Astrocyte (in vitro differentiated cells and primary cell): ENCODE results near the gene PHLDA1. TPM values are rescaled to one million over a fixed set of nuclear protein-coding genes. Genes with fewer than 3 reads are reported as not detected.

Experiments
- DNase-seq: peaks from one replicate; pipeline ENCODE4 v3.0.0-alpha.2; 2010; ENCODE audit warnings: low read depth
- FAIRE-seq: peaks from 2 replicates; lab custom pipeline; 2011; peaks lifted over from hg19 to GRCh38; lab: Jason Lieb, UNC
- H2AFZ ChIP-seq: 2 replicates; pipeline ENCODE4 v1.6.0; 2012; ENCODE audit warnings: low read depth, low read length, inconsistent platforms
- H3K27ac ChIP-seq: 2 replicates; pipeline ENCODE4 v1.5.1; 2011; ENCODE audit warnings: low read depth, low read length, inconsistent platforms
- H3K27me3 ChIP-seq: 2 replicates; pipeline ENCODE4 v1.6.0; 2011; ENCODE audit warnings: low read length, inconsistent platforms; ENCODE audit not compliant: insufficient read depth
- H3K36me3 ChIP-seq: 2 replicates; pipeline ENCODE4 v1.5.1; 2011; ENCODE audit warnings: low read length, inconsistent platforms; ENCODE audit not compliant: insufficient read depth
- H3K4me1 ChIP-seq: 2 replicates; pipeline ENCODE4 v1.5.1; 2011; ENCODE audit warnings: low read length, inconsistent platforms; ENCODE audit not compliant: insufficient read depth
- H3K4me2 ChIP-seq: 2 replicates; pipeline ENCODE4 v1.6.0; 2012; ENCODE audit warnings: low read length, inconsistent platforms
- H3K4me3 ChIP-seq: 2 replicates; pipeline ENCODE4 v1.5.1; 2011; ENCODE audit warnings: low read depth, mild to moderate bottlenecking, low read length, inconsistent platforms; ENCODE audit not compliant: insufficient read depth
- H3K79me2 ChIP-seq: 2 replicates; pipeline ENCODE4 v1.6.0; 2012; ENCODE audit warnings: mild to moderate bottlenecking, low read length, inconsistent platforms; ENCODE audit not compliant: insufficient read depth
- H3K9ac ChIP-seq: 2 replicates; pipeline ENCODE4 v1.6.0; 2012; ENCODE audit warnings: mild to moderate bottlenecking, low read length, inconsistent platforms
- H3K9me3 ChIP-seq: 2 replicates; pipeline ENCODE4 v1.5.1; 2012; ENCODE audit warnings: low read depth, mild to moderate bottlenecking, low read length, inconsistent platforms; ENCODE audit not compliant: insufficient read depth
- H4K20me1 ChIP-seq: 2 replicates; pipeline ENCODE4 v1.6.0; 2012; ENCODE audit warnings: low read length, inconsistent platforms; ENCODE audit not compliant: insufficient read depth
- H3K27ac Mint-ChIP-seq: one replicate; pipeline ENCODE4 v1.8.0; 2021; ENCODE audit warnings: mild to moderate bottlenecking, mixed read lengths; ENCODE audit not compliant: unreplicated experiment
- H3K27me3 Mint-ChIP-seq: one replicate; pipeline ENCODE4 v1.8.0; 2021; ENCODE audit warnings: low read depth, mixed read lengths; ENCODE audit not compliant: unreplicated experiment
- H3K36me3 Mint-ChIP-seq: one replicate; pipeline ENCODE4 v1.8.0; 2021; ENCODE audit warnings: low read depth, mixed read lengths; ENCODE audit not compliant: unreplicated experiment
- H3K4me1 Mint-ChIP-seq: one replicate; pipeline ENCODE4 v1.8.0; 2021; ENCODE audit warnings: low read depth, mixed read lengths; ENCODE audit not compliant: unreplicated experiment
- H3K4me3 Mint-ChIP-seq: one replicate; pipeline ENCODE4 v1.8.0; 2021; ENCODE audit warnings: mild to moderate bottlenecking, moderate library complexity, mixed read lengths; ENCODE audit not compliant: unreplicated experiment
- H3K9me3 Mint-ChIP-seq: one replicate; pipeline ENCODE4 v1.8.0; 2021; ENCODE audit warnings: mild to moderate bottlenecking, mixed read lengths; ENCODE audit not compliant: unreplicated experiment
- CTCF ChIP-seq: IDR thresholded peaks from 2 replicates; pipeline ENCODE4 v1.5.1; 2011; ENCODE audit warnings: low read depth, mild to moderate bottlenecking, inconsistent platforms, low read length, moderate library complexity; ENCODE audit not compliant: insufficient read depth
- EZH2 ChIP-seq: IDR thresholded peaks from 2 replicates; pipeline ENCODE4 v1.6.1; 2012; ENCODE audit warnings: mild to moderate bottlenecking, low read length, inconsistent platforms; ENCODE audit not compliant: insufficient read depth
- total RNA-seq: library from RNA; stranded (reverse); gene quantifications from 2 replicates; pipeline ENCODE4 v1.2.1, GENCODE V29; 2021

PHLDA1 gene
- total RNA-seq, 1 donor from 2014 or later: 43.9 TPM

- Histone ChIP-seq H3K27ac (peak overlapping the region; percentile 89), H3K4me1 (peaks cover 38% of the 10 kb centered on the region), H2AFZ (no peak overlapping the region), H3K36me3 (peaks cover 19% of the 10 kb centered on the region), H4K20me1 (peaks cover 32% of the 10 kb centered on the region), H3K27me3 (no peaks in the 10 kb centered on the region), H3K9me3 (no peaks in the 10 kb centered on the region), H3K4me2 (peak overlapping the region; percentile 84), H3K9ac (peak overlapping the region; percentile 99), H3K4me3 (peak overlapping the region; percentile 83), H3K79me2 (peaks cover 68% of the 10 kb centered on the region)
- H3K27ac Mint-ChIP-seq: peak overlapping the region; percentile 94
- H3K36me3 Mint-ChIP-seq: peaks cover 15% of the 10 kb centered on the region
- no peak for DNase-seq
- no peak for TF ChIP-seq CTCF
- TF ChIP-seq EZH2: no peak
- H3K4me1 Mint-ChIP-seq: peaks cover 23% of the 10 kb centered on the region
- no peaks in the 10 kb centered on the region for H3K9me3 Mint-ChIP-seq
- H3K27me3 Mint-ChIP-seq: no peaks in the 10 kb centered on the region
- H3K4me3 Mint-ChIP-seq: peak overlapping the region; percentile 97
- FAIRE-seq: no peak
These were observed 2.9 kb downstream of the PHLDA1 start for GRCh38 chr12:76028571-76029277.

- H3K27ac ChIP-seq: peak overlapping the region; percentile 21
- H3K4me1 Mint-ChIP-seq: peaks cover 19% of the 10 kb centered on the region
- peak overlapping the region; percentile 77 for H3K27ac Mint-ChIP-seq
- H3K9me3 ChIP-seq: no peaks in the 10 kb centered on the region
- H4K20me1 ChIP-seq: peaks cover 32% of the 10 kb centered on the region
- DNase-seq (no peak), FAIRE-seq (no peak)
- peak overlapping the region; percentile 74 for H3K4me3 Mint-ChIP-seq
- peak overlapping the region; percentile 16 for H3K9ac ChIP-seq
- peaks cover 15% of the 10 kb centered on the region for H3K36me3 Mint-ChIP-seq
- H3K27me3 ChIP-seq: no peaks in the 10 kb centered on the region
- peak overlapping the region; percentile 13 for H3K4me3 ChIP-seq
- TF ChIP-seq CTCF (no peak), EZH2 (no peak)
- peaks cover 24% of the 10 kb centered on the region for H3K4me1 ChIP-seq
- no peaks in the 10 kb centered on the region for H3K9me3 Mint-ChIP-seq
- no peak overlapping the region for H2AFZ ChIP-seq
- peak overlapping the region; percentile 84 for H3K4me2 ChIP-seq
- peaks cover 19% of the 10 kb centered on the region for H3K36me3 ChIP-seq
- peaks cover 48% of the 10 kb centered on the region for H3K79me2 ChIP-seq
- H3K27me3 Mint-ChIP-seq: no peaks in the 10 kb centered on the region
These were observed 4.9 kb downstream of the PHLDA1 start for GRCh38 chr12:76026643-76027063.
